ENCODE measurements around the gene HRCT1.
"Not testable (repeated sequence)": the region's sequence is repeated elsewhere in the genome, so short reads cannot be mapped to it uniquely, and the experiment has no call there.

HRCT1 gene

DNA sequence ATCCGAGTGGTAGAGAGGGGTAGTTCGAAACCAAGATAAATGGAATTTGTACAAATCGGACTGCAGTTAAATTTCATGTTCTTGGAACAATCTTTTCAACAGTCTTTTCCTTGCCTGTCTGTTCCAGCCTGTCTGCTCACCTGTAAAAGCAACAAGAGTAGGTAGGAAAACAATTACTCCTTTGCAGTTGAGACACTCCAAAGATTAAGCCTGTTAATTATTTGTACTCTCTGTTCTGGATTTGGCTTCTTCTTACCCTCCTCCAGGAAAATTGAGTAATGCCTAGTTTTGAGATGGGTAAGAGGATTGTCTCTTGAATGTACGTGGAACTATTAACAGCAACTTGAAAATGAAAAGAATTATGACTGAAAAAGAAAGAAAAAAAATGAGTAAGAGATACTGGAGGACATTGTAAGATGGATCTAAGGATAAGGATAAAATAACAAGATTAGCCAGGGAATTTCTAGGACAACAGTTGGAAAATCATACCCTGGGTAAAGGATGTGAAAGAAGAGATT, 27.6 kb downstream of the HRCT1 start:
- no peak for DNase-seq (ENCODE audit: low read depth)
- H3K4me3 ChIP-seq (ENCODE audit: low read depth, low read length) = no peak overlapping the region
- TF ChIP-seq, protein P1, sequence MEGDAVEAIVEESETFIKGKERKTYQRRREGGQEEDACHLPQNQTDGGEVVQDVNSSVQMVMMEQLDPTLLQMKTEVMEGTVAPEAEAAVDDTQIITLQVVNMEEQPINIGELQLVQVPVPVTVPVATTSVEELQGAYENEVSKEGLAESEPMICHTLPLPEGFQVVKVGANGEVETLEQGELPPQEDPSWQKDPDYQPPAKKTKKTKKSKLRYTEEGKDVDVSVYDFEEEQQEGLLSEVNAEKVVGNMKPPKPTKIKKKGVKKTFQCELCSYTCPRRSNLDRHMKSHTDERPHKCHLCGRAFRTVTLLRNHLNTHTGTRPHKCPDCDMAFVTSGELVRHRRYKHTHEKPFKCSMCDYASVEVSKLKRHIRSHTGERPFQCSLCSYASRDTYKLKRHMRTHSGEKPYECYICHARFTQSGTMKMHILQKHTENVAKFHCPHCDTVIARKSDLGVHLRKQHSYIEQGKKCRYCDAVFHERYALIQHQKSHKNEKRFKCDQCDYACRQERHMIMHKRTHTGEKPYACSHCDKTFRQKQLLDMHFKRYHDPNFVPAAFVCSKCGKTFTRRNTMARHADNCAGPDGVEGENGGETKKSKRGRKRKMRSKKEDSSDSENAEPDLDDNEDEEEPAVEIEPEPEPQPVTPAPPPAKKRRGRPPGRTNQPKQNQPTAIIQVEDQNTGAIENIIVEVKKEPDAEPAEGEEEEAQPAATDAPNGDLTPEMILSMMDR (conservative IDR thresholded peaks at IDR 0.05; ENCODE audit: low read depth, low read length) = no peak

DNA sequence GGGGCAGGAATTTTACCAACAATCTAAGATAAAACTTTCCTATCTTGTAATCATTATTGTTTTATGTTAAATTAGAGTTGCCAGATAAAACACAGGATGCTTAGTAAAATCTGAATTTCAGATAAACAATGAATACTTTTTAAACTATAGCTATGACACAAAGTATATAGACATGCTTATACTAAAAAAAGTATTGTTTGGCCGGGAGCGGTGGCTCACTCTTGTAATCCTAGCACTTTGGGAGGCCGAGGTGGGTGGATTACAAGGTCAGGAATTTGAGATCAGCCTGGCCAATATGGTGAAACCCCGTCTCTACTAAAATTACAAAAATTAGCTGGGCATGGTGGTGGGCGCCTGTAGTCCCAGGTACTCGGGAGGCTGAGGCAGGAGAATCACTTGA, 28.1 kb downstream of the HRCT1 start:
- H3K4me3 ChIP-seq (ENCODE audit: low read depth, low read length); DNase-seq (ENCODE audit: low read depth): not testable (repeated sequence)

DNA sequence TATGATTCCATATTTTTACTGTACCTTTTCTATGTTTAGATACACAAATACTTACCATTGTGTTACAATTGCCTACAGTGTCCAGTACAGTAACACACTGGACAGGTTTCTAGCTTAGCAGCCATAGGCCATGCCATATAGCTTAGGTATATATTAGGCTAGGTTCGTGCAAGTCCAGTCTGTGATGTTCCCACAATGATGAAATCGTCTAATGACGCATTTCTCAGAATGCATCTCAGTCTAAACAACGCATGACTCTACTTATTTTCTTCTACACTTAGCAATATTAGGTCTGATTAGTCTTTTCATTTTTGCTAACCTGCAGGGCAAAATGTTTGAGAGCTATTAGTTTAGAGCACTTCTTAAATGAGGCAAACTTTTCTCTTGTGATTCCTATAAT, 29.3 kb downstream of the HRCT1 start:
- H3K4me3 ChIP-seq (ENCODE audit: low read depth, low read length) = no peak overlapping the region
- no peak for DNase-seq (ENCODE audit: low read depth)
- TF ChIP-seq, protein P1 (conservative IDR thresholded peaks at IDR 0.05; ENCODE audit: low read depth, low read length) = no peak

DNA sequence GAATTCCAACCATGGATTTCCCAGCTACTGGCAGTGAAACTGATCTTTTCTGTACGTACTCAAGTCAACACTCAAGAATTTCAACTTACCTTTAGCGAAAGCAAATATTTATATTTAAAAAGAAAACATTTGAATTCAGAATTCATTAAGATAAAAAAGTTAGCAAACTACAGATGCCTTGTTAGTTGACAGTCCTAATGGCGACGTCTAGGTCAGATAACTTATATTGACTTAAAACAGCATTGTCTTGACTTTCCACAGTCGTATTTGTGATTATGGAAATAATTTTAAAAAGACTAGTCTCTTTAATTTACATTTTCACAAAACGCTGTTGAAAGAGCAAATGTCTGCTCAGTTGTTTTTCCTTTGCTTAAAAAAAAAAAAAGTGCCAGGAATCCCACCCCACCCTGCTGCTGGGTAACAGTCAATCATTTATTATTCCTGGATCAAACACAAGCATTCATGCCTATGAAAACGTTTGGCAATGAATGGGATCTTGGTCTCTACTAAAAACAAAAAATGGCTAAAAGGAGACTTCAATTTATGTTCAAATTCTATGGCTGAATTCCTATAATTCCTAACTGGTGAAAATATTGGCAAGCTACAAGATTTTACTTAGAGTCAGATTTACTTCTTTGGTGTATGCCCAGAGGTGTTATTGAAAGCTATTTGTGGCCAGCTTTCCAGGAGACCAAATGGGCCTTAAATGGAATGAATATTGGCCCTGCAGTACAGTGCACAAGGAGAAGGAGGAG, 29.9 kb downstream of the HRCT1 start:
- TF ChIP-seq, protein P1 (conservative IDR thresholded peaks at IDR 0.05; ENCODE audit: low read depth, low read length) = no peak
- H3K4me3 ChIP-seq (ENCODE audit: low read depth, low read length) = no peak overlapping the region
- DNase-seq (ENCODE audit: low read depth) = peak; percentile 59

DNA sequence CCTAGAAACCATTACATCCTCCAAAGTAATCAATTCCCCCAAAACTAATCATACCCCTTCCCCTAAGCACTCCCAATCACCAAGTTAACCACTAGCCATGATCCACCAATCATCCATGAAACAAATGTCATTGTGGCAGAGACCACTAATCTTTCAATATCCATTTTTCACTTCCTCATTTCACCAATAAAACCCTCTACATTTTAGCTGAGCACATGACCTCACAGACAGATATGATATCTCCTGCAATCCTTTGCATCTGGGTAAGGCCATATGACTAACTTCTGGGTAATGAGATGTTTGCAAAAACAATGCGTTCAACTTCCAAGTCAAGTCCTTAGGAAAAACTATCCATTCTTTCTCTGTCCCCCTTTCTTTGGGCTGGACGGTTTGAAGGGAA, 31.2 kb downstream of the HRCT1 start:
- no peak overlapping the region for H3K4me3 ChIP-seq (ENCODE audit: low read depth, low read length)
- TF ChIP-seq, protein P1 (conservative IDR thresholded peaks at IDR 0.05; ENCODE audit: low read depth, low read length) = no peak
- peak; percentile 46 for DNase-seq (ENCODE audit: low read depth)

DNA sequence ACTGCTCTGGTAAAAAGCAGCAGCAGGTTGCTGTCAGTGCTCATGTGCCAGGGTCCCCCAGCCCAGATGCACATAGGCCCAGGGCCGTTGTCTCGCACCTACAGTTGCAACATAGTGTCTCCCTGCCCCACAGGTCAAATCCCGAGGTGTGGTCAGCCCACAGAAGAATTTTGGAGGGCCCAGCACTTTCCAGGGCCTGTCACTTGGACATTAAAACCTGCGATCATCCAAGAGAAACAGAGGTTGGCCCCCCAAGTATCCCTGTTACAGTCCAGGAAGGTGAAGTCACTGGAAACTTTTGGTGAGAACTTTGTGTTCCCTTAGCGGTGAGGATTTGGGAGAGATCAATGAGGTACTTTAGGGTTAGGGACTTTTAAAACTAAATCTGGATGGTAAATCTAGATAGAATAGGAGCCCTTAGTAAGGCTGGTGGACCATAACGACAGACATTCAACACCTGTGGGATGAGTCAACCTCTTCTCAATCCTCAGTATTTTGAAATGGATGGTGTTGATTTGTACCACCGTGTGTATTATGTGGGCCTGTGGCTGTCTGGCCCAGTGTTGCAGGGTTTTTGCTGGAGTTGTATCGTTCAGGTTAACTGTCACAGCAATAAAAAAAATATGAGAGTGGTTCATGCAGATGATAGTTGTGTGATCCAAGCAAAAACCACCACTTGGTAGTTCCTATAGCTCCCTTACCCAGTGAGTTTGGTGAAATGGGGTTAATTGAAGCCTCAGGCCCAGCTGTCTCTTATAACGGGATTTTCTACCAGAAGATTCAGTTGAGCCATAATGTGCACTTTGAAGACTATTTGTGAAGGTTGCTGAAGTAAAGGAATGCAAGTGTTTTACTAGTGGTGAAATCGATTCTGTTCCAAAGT, 32.7 kb downstream of the HRCT1 start:
- H3K4me3 ChIP-seq (ENCODE audit: low read depth, low read length) = no peak overlapping the region
- TF ChIP-seq, protein P1 (conservative IDR thresholded peaks at IDR 0.05; ENCODE audit: low read depth, low read length) = no peak
- DNase-seq (ENCODE audit: low read depth) = no peak

DNA sequence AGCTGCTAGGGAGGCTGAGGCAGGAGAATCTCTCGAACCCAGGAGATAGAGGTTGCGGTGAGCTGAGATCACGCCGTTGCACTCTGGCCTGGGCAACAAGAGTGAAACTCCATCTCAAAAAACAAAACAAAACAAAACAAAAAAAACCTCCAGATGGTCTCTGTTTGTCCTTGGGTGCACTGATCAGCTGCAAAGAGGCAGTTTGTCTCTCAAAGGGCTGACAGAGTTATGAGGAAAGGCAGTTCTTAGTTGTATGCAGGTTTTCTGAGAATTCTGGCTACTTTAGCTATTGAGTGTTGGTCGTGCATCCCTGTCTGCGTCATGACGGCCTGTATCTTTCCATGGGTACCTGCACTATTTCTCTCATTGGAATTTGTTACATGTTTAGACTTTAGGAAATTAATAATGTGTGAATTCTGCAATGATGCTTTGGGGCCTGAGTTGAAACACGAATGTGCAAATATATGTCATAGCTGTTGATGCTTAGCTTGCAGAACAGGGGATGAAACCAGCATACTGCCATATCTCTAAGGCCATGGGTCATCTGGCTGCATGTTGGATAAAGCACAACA, 33.8 kb downstream of the HRCT1 start:
- DNase-seq (ENCODE audit: low read depth) = no peak
- TF ChIP-seq, protein P1 (conservative IDR thresholded peaks at IDR 0.05; ENCODE audit: low read depth, low read length) = no peak
- no peak overlapping the region for H3K4me3 ChIP-seq (ENCODE audit: low read depth, low read length)
